Small intestine (tissue), 7 donors: ENCODE results near the gene FGF14. TPM values are rescaled to one million over a fixed set of nuclear protein-coding genes. Genes with fewer than 3 reads are reported as not detected.

Source experiments
- DNase-seq, 2 donors: peaks; one replicate each; pipeline versions ENCODE4 v3.0.0 to v3.0.0-alpha.2; 2013
- FAIRE-seq: peaks from 2 replicates; lab custom pipeline; 2012; peaks lifted over from hg19 to GRCh38; lab: Jason Lieb, UNC
- H3K27ac ChIP-seq, 3 donors: one replicate each; pipeline ENCODE4 v1.5.1; 2013; ENCODE audit warnings: low read length in 2 of 3, mild to moderate bottlenecking in 2 of 3, control low read depth in 1 of 3, inconsistent platforms in 1 of 3, low read depth in 1 of 3, moderate library complexity in 1 of 3
- H3K27me3 ChIP-seq, 3 donors: one replicate each; pipeline ENCODE4 v1.6.1; 2013; ENCODE audit warnings: low read length in 3 of 3, inconsistent platforms in 1 of 3; ENCODE audit not compliant: control insufficient read depth in 3 of 3, insufficient read depth in 3 of 3
- H3K36me3 ChIP-seq, 3 donors: one replicate each; pipeline ENCODE4 v1.6.1; 2013; ENCODE audit warnings: low read length in 3 of 3, inconsistent platforms in 1 of 3, low read depth in 1 of 3, mild to moderate bottlenecking in 1 of 3, moderate library complexity in 1 of 3; ENCODE audit not compliant: control insufficient read depth in 3 of 3, insufficient read depth in 2 of 3
- H3K4me1 ChIP-seq, 3 donors: one replicate each; pipeline ENCODE4 v1.6.1; 2013; ENCODE audit warnings: low read length in 2 of 3, inconsistent platforms in 1 of 3, low read depth in 1 of 3, mild to moderate bottlenecking in 1 of 3, moderate library complexity in 1 of 3; ENCODE audit not compliant: control insufficient read depth in 3 of 3, insufficient read depth in 2 of 3
- H3K4me3 ChIP-seq, 3 donors: one replicate each; pipeline ENCODE4 v1.5.1; 2013; ENCODE audit warnings: low read length in 3 of 3, control low read depth in 1 of 3, inconsistent platforms in 1 of 3, low read depth in 1 of 3, mild to moderate bottlenecking in 1 of 3, moderate library complexity in 1 of 3
- H3K9me3 ChIP-seq, 2 donors: one replicate each; pipeline ENCODE4 v1.6.1; 2013; ENCODE audit warnings: low read depth in 1 of 2, low read length in 1 of 2; ENCODE audit not compliant: control insufficient read depth in 2 of 2, insufficient read depth in 1 of 2
- WGBS, 3 donors: extraction: QIAGEN DNeasy Blood & Tissue Kit; methylation state at CpG; one replicate each; pipeline ENCODE4 v1.1.7; 2013; 5-methylcytosine and 5-hydroxymethylcytosine counted together
- polyA plus RNA-seq, 4 donors: library from polyadenylated mRNA; stranded (reverse) in 3 of 4; unstranded in 1 of 4; fragments of 200-250 nt in 3 of 4; fragments of 120-200 nt in 1 of 4; gene quantifications; one replicate each; pipeline versions ENCODE4 v1.2.1 to v1.2.3, GENCODE V29; 2013
- donor health status: healthy with polysubstance abuse.
- donor health status: control.
- donor health status: control.
- donor health status: Bipolar disorder and iron deficiency.
- donor health status: healthy.

The FGF14 gene
- polyA plus RNA-seq, 4 donors = under 0.01 to 0.74 (median 0.31) TPM; not detected in 1

- Histone ChIP-seq H3K4me1 (no peaks in the 10 kb centered on the region), H3K9me3 (no peaks in the 10 kb centered on the region), H3K27me3 (no peaks in the 10 kb centered on the region), H3K4me3 (no peak overlapping the region), H3K36me3 (no peaks in the 10 kb centered on the region), H3K27ac (no peak overlapping the region)
- 54 to 66% (median 65%) methylated on average over 4 of the region's 4 CpGs for WGBS, 3 donors
- FAIRE-seq (no peak), DNase-seq (no peak)
Observed at GRCh38 chr13:101828119-101828518, 573.7 kb downstream of the FGF14 start.

DNA sequence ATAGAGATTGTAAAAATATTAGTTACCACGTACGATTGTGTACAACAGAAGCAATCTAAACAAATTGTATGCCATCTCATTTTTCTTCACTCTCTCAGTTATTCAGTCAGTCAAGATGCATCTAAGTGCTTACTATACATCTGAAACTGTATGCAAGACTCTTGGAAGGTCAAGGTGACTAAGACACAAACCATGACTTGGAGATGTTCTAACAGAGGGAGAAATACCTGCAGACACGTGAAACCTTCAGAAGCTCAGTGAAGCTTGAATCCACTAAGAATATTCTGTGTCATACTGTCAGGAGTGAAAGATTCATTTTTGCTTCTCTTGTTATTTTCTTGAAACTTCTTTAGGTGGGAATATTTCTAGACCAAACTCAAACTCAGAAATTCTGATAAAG lies 584.0 kb downstream of the FGF14 start:
- H3K4me3 ChIP-seq = no peak overlapping the region
- no peaks in the 10 kb centered on the region for H3K27me3 ChIP-seq
- WGBS, 3 donors = 80 to 86% (median 83%) methylated on average over 3 of the region's 3 CpGs
- H3K27ac ChIP-seq = no peak overlapping the region
- no peaks in the 10 kb centered on the region for H3K36me3 ChIP-seq
- H3K4me1 ChIP-seq = no peaks in the 10 kb centered on the region
- FAIRE-seq (no peak), DNase-seq (no peak)
- no peaks in the 10 kb centered on the region for H3K9me3 ChIP-seq

GRCh38 chr13:101811881-101812280 lies 590.0 kb downstream of the FGF14 start:
- no peaks in the 10 kb centered on the region for H3K9me3 ChIP-seq
- no peak overlapping the region for H3K27ac ChIP-seq
- H3K36me3 ChIP-seq = no peaks in the 10 kb centered on the region
- H3K4me1 ChIP-seq = no peaks in the 10 kb centered on the region
- no peak overlapping the region for H3K4me3 ChIP-seq
- H3K27me3 ChIP-seq = no peaks in the 10 kb centered on the region
- FAIRE-seq (no peak), DNase-seq (no peak)
- WGBS, 3 donors = 60 to 68% (median 61%) methylated on average over 1 of the region's 1 CpG

DNA sequence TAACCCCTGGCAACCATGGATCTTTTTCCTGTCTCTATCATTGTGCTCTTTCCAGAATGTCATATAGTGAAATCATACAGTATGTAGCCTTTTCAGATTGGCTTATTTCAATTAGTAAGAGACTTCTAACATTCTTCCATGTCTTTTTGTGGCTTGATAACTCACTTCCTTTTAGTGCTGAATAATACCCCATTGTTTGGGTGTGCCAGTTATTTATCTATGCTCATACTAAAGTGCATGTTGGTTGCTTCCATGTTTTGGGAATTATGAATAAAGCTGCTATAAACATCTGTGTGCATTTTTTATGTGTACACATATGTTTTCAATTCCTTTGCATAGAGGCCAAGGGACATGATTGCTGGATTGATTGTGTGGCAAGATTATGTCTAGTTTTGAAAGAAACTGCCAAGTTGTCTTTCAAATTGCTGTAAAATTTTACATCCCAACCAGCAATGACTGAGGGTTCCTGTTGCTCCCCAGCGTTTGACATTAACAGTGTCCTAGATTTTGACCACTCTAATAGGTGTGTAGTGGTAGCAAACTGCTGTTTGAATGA lies 590.5 kb downstream of the FGF14 start:
- 69 to 71% (median 70%) methylated on average over 1 of the region's 1 CpG for WGBS, 3 donors
- Histone ChIP-seq H3K27me3 (no peaks in the 10 kb centered on the region), H3K4me3 (no peak overlapping the region), H3K27ac (no peak overlapping the region), H3K4me1 (no peaks in the 10 kb centered on the region), H3K36me3 (no peaks in the 10 kb centered on the region), H3K9me3 (no peaks in the 10 kb centered on the region)
- DNase-seq = no peak
- no peak for FAIRE-seq

- H3K36me3 ChIP-seq = no peaks in the 10 kb centered on the region
- no peak for FAIRE-seq
Observed at GRCh38 chr13:101799196-101799595, 602.7 kb downstream of the FGF14 start.

DNA sequence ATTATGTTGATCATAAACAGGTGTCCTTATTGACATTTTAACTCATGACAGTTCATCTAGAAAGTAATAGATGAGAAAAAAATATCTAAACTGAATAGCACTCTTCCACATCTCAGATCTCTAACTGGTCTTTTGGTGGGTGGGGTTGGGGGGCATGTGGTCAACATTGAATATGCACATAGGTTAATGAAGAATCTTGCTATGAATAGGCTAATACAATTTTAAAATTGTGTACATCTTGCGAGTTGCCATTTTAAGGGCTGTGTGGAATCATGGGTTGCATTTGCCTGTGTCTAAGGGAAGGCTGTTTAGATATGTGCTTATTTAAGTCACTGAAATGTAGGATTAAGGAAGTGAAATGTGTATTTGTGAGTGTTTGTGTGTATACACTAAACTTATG lies 603.4 kb downstream of the FGF14 start:
- H3K9me3 ChIP-seq = no peaks in the 10 kb centered on the region
- DNase-seq = no peak
- no peaks in the 10 kb centered on the region for H3K36me3 ChIP-seq
- H3K4me1 ChIP-seq = no peaks in the 10 kb centered on the region
- no peak for FAIRE-seq
- H3K4me3 ChIP-seq = no peak overlapping the region
- H3K27me3 ChIP-seq = no peaks in the 10 kb centered on the region
- WGBS, 3 donors = 13 to 46% (median 43%) methylated on average over 1 of the region's 1 CpG
- no peak overlapping the region for H3K27ac ChIP-seq

More at GRCh38 chr13:101799196-101799595, 602.7 kb downstream of the FGF14 start:
- Histone ChIP-seq H3K9me3 (no peaks in the 10 kb centered on the region), H3K4me1 (no peaks in the 10 kb centered on the region), H3K27me3 (no peaks in the 10 kb centered on the region), H3K4me3 (no peak overlapping the region), H3K27ac (no peak overlapping the region)
- no peak for DNase-seq
- WGBS, 3 donors = 56 to 66% (median 60%) methylated on average over 4 of the region's 4 CpGs

DNA sequence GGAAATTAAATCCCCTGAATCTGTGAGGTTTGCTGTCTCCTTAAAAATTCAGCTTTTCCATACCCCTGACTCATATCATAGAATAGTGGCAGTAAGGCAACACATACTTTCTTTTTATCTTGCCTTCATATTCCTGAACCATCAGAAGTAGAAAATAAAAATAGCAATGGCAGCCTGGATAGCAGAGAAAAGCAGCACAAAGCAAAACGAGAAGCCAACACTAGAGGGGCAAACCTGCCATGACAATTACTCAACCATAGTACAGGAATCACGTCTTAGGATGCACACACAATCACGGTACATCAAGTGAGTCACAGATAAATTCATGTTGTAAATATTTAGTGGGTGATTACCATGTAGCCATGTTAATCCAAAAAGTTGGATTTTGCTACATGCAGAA lies 606.4 kb downstream of the FGF14 start:
- no peak overlapping the region for H3K4me3 ChIP-seq
- no peaks in the 10 kb centered on the region for H3K27me3 ChIP-seq
- no peaks in the 10 kb centered on the region for H3K36me3 ChIP-seq
- no peaks in the 10 kb centered on the region for H3K4me1 ChIP-seq
- no peak overlapping the region for H3K27ac ChIP-seq
- H3K9me3 ChIP-seq = no peaks in the 10 kb centered on the region
- DNase-seq (no peak), FAIRE-seq (no peak)
- WGBS, 3 donors = 61 to 70% (median 62%) methylated on average over 3 of the region's 3 CpGs

- H3K27me3 ChIP-seq = no peaks in the 10 kb centered on the region
Observed at GRCh38 chr13:101795025-101795424, 606.8 kb downstream of the FGF14 start.

GRCh38 chr13:101792189-101792588 lies 609.7 kb downstream of the FGF14 start:
- H3K27ac ChIP-seq = no peak overlapping the region
- no peaks in the 10 kb centered on the region for H3K4me1 ChIP-seq
- DNase-seq (no peak), FAIRE-seq (no peak)
- no peaks in the 10 kb centered on the region for H3K9me3 ChIP-seq
- WGBS, 3 donors = 36 to 56% (median 43%) methylated on average over 1 of the region's 1 CpG
- H3K36me3 ChIP-seq = no peaks in the 10 kb centered on the region
- no peaks in the 10 kb centered on the region for H3K27me3 ChIP-seq
- H3K4me3 ChIP-seq = no peak overlapping the region

More at GRCh38 chr13:101795025-101795424, 606.8 kb downstream of the FGF14 start:
- 74 to 88% (median 86%) methylated on average over 1 of the region's 1 CpG for WGBS, 3 donors
- DNase-seq (no peak), FAIRE-seq (no peak)
- Histone ChIP-seq H3K4me3 (no peak overlapping the region), H3K36me3 (no peaks in the 10 kb centered on the region), H3K9me3 (no peaks in the 10 kb centered on the region), H3K4me1 (no peaks in the 10 kb centered on the region), H3K27ac (no peak overlapping the region)
